OCI-LY7 (cell line): Measurements from ENCODE around the gene GMDS.

Experiments used
- EZH2phosphoT487 ChIP-seq: fragments of 200-600 bp; sonication (generic); IDR thresholded peaks from 2 replicates; pipeline ENCODE4 v1.6.1; 2018; ENCODE audit warnings: low read depth, borderline replicate concordance, mild to moderate bottlenecking, mixed run types, antibody characterized with exemption, low read length, moderate library complexity, mixed read lengths
- TF ChIP-seq, protein P1 (sequence below): fragments of 200-600 bp; sonication (generic); conservative IDR thresholded peaks from 2 replicates; pipeline ENCODE4 v1.5.1; 2014; ENCODE audit warnings: mild to moderate bottlenecking, antibody characterized with exemption, low read length, moderate library complexity, mixed read lengths

DNA sequence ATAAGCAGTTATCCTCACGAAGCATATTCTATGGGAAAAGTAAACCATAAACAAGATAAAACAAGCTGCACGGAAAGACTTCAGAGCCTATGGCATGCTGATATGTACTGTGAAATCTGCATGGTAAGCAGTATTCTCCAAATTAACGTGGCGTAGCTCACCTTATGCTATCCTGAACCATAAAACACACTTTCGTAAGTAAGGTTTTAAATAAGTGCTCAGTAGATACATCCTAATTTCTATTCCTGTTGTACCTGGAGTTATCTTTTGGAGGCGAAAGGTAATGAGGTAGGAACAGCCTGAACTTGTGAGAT lies 208.7 kb downstream of the GMDS start:
- no peak for TF ChIP-seq EZH2phosphoT487
- TF ChIP-seq, protein P1, sequence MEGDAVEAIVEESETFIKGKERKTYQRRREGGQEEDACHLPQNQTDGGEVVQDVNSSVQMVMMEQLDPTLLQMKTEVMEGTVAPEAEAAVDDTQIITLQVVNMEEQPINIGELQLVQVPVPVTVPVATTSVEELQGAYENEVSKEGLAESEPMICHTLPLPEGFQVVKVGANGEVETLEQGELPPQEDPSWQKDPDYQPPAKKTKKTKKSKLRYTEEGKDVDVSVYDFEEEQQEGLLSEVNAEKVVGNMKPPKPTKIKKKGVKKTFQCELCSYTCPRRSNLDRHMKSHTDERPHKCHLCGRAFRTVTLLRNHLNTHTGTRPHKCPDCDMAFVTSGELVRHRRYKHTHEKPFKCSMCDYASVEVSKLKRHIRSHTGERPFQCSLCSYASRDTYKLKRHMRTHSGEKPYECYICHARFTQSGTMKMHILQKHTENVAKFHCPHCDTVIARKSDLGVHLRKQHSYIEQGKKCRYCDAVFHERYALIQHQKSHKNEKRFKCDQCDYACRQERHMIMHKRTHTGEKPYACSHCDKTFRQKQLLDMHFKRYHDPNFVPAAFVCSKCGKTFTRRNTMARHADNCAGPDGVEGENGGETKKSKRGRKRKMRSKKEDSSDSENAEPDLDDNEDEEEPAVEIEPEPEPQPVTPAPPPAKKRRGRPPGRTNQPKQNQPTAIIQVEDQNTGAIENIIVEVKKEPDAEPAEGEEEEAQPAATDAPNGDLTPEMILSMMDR = no peak
